Neural progenitor cell (in vitro differentiated cells): Measurements from ENCODE around the gene FBXL17.

Experiments
- CTCF ChIP-seq: fragments of 200-600 bp; sonication (generic); IDR thresholded peaks from 2 replicates; pipeline ENCODE4 v1.5.1; 2017; ENCODE audit warnings: antibody characterized with exemption, mild to moderate bottlenecking
- EZH2phosphoT487 ChIP-seq: fragments of 200-600 bp; sonication (generic); IDR thresholded peaks from 2 replicates; pipeline ENCODE4 v1.6.1; 2017; ENCODE audit warnings: antibody characterized with exemption

- no peak for TF ChIP-seq CTCF
- no peak for TF ChIP-seq EZH2phosphoT487
Observed at GRCh38 chr5:107832746-107833145, 549.2 kb downstream of the FBXL17 start.
